Peyer's patch (tissue), 4 donors: ENCODE measurements around the gene CABP7. TPM values are rescaled to one million over a fixed set of nuclear protein-coding genes. Genes with fewer than 3 reads are reported as not detected.

ENCODE experiments used
- DNase-seq, 3 donors: peaks; one replicate each; pipeline ENCODE4 v3.0.0-alpha.2; 2017 to 2019
- H3K27ac ChIP-seq, 4 donors: fragments of 200-600 bp; sonication (generic); one replicate each; pipeline ENCODE4 v1.5.1; 2016 to 2019
- H3K27me3 ChIP-seq, 2 donors: fragments of 200-600 bp; sonication (generic); one replicate each; pipeline ENCODE4 v1.5.1; 2019
- H3K36me3 ChIP-seq, 3 donors: fragments of 200-600 bp; sonication (generic); one replicate each; pipeline ENCODE4 v1.5.1; 2016 to 2019
- H3K4me1 ChIP-seq, 4 donors: fragments of 200-600 bp; sonication (generic); one replicate each; pipeline ENCODE4 v1.5.1; 2016 to 2019
- H3K4me3 ChIP-seq, 4 donors: fragments of 200-600 bp; sonication (generic); 1 replicate in 3 of 4; 2 replicates in 1 of 4; pipeline ENCODE4 v1.5.1; 2016 to 2019; ENCODE audit warnings: mild to moderate bottlenecking in 1 of 4
- H3K9me3 ChIP-seq, 4 donors: fragments of 200-600 bp; sonication (generic); one replicate each; pipeline ENCODE4 v1.5.1; 2016 to 2019; ENCODE audit warnings: mild to moderate bottlenecking in 1 of 4
- POLR2A ChIP-seq, 2 donors: fragments of 450-650 bp; IDR thresholded peaks; one replicate each; pipeline ENCODE4 v1.5.1; 2017; ENCODE audit warnings: antibody characterized with exemption in 2 of 2, mild to moderate bottlenecking in 2 of 2, moderate library complexity in 2 of 2
- total RNA-seq, 4 donors: library from RNA; depleted of rRNA; stranded (reverse); fragments of >200 nt; gene quantifications; one replicate each; pipeline ENCODE4 v1.1.0, GENCODE V29; 2016
- TF ChIP-seq, protein P1 (sequence below), 6 experiments: fragments of 450-650 bp in 4 of 6; fragments of 200-600 bp in 2 of 6; sonication (generic) in 1 of 6; IDR thresholded peaks; one replicate each; pipeline ENCODE4 v1.5.1; 2017 to 2019; ENCODE audit warnings: antibody characterized with exemption in 6 of 6, mild to moderate bottlenecking in 3 of 6, moderate library complexity in 1 of 6

CABP7 gene
- total RNA-seq, 4 donors from 2014 or later: 1.6 to 5.8 (median 2.9) TPM

GRCh38 chr22:29715240-29715639 is 4.6 kb upstream of the CABP7 start:
- no peak for DNase-seq
- H3K27me3 ChIP-seq: peaks cover 0 to 5% of the 10 kb centered on the region in 2 donors
- no peak for TF ChIP-seq POLR2A (IDR thresholded peaks at IDR 0.05)
- TF ChIP-seq, protein P1, sequence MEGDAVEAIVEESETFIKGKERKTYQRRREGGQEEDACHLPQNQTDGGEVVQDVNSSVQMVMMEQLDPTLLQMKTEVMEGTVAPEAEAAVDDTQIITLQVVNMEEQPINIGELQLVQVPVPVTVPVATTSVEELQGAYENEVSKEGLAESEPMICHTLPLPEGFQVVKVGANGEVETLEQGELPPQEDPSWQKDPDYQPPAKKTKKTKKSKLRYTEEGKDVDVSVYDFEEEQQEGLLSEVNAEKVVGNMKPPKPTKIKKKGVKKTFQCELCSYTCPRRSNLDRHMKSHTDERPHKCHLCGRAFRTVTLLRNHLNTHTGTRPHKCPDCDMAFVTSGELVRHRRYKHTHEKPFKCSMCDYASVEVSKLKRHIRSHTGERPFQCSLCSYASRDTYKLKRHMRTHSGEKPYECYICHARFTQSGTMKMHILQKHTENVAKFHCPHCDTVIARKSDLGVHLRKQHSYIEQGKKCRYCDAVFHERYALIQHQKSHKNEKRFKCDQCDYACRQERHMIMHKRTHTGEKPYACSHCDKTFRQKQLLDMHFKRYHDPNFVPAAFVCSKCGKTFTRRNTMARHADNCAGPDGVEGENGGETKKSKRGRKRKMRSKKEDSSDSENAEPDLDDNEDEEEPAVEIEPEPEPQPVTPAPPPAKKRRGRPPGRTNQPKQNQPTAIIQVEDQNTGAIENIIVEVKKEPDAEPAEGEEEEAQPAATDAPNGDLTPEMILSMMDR (IDR thresholded peaks at IDR 0.05): no peak
- H3K4me1 ChIP-seq: peaks cover 0 to 6% (median under 1%) of the 10 kb centered on the region in 4 donors
- H3K36me3 ChIP-seq: no peaks in the 10 kb centered on the region
- no peaks in the 10 kb centered on the region for H3K9me3 ChIP-seq
- no peak overlapping the region for H3K27ac ChIP-seq
- no peak overlapping the region for H3K4me3 ChIP-seq

- H3K27ac ChIP-seq: no peak overlapping the region
- DNase-seq: no peak
- TF ChIP-seq, protein P1 (IDR thresholded peaks at IDR 0.05): no peak
- no peak for TF ChIP-seq POLR2A (IDR thresholded peaks at IDR 0.05)
- peaks cover 0 to 10% of the 10 kb centered on the region in 2 donors for H3K27me3 ChIP-seq
- no peaks in the 10 kb centered on the region for H3K9me3 ChIP-seq
- peaks cover 0 to 11% (median 3%) of the 10 kb centered on the region in 4 donors for H3K4me1 ChIP-seq
- no peaks in the 10 kb centered on the region for H3K36me3 ChIP-seq
- no peak overlapping the region for H3K4me3 ChIP-seq
Measured at GRCh38 chr22:29715705-29716104, 4.1 kb upstream of the CABP7 start.

DNA sequence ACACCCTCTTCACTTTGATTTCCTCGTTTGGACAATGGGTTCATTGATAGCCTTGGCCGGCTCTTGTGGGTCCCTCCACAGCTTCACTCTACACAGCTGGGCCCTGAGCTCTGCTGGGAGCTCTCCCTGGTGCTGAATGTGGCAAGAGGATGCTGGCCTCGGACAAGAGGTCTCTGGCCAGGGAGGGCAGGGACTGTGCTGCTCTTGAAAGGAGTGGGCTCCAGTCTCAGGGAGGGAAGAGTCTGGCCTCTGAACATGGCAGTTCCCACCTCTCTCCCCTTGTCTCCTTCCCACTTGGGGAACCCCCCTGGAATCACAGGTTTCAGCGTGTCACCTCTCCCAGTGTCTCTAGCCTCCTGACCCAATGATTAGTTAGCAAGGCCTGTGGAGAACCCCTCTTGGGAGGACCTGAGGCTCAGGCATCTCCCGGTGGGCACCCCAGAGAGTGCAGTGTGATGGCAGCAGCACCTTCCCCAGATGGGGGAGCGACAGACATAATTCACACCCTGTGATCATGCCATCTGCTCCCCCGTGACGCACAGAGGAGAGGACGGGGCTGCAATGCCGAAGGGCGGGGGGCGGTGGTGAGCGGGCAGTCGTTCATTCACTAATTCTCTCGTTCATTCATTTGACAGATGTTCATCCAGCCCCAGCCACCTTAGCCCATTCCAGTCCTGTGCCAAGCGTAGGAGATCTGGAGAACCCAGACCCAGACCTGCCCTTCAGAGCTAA is 2.8 kb upstream of the CABP7 start:
- no peaks in the 10 kb centered on the region for H3K36me3 ChIP-seq
- H3K9me3 ChIP-seq: no peaks in the 10 kb centered on the region
- peaks cover 0 to 12% (median 5%) of the 10 kb centered on the region in 4 donors for H3K4me1 ChIP-seq
- H3K27me3 ChIP-seq: peaks cover 0 to 16% of the 10 kb centered on the region in 2 donors
- TF ChIP-seq, protein P1 (IDR thresholded peaks at IDR 0.05): no peak
- no peak for TF ChIP-seq POLR2A (IDR thresholded peaks at IDR 0.05)
- no peak overlapping the region for H3K4me3 ChIP-seq
- no peak overlapping the region for H3K27ac ChIP-seq
- DNase-seq: peak in 1 of 3 donors; percentile 58

DNA sequence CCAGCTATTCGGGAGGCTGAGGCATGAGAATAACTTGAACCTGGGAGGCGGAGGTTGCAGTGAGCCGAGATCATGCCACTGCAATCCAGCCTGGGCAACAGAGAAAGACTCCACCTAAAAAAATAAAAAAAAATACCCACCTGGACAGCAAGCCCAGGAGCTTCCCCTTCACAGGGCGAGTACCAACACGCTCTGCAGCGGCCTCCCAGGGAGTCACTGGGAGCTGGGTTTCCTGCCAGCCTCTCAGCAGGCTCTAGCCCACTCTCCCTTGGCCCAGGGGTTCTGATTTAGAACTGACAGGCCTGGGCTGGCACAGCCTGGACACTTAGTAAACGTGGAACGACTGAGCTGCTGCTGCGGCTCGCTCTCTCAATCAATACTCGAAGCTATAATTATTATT is 2.0 kb upstream of the CABP7 start:
- no peaks in the 10 kb centered on the region for H3K9me3 ChIP-seq
- TF ChIP-seq, protein P1 (IDR thresholded peaks at IDR 0.05): no peak
- no peak for TF ChIP-seq POLR2A (IDR thresholded peaks at IDR 0.05)
- H3K27ac ChIP-seq: no peak overlapping the region
- peaks cover 0 to 16% of the 10 kb centered on the region in 2 donors for H3K27me3 ChIP-seq
- H3K4me3 ChIP-seq: no peak overlapping the region
- H3K4me1 ChIP-seq: peaks cover 0 to 12% (median 5%) of the 10 kb centered on the region in 4 donors
- H3K36me3 ChIP-seq: no peaks in the 10 kb centered on the region
- no peak for DNase-seq

DNA sequence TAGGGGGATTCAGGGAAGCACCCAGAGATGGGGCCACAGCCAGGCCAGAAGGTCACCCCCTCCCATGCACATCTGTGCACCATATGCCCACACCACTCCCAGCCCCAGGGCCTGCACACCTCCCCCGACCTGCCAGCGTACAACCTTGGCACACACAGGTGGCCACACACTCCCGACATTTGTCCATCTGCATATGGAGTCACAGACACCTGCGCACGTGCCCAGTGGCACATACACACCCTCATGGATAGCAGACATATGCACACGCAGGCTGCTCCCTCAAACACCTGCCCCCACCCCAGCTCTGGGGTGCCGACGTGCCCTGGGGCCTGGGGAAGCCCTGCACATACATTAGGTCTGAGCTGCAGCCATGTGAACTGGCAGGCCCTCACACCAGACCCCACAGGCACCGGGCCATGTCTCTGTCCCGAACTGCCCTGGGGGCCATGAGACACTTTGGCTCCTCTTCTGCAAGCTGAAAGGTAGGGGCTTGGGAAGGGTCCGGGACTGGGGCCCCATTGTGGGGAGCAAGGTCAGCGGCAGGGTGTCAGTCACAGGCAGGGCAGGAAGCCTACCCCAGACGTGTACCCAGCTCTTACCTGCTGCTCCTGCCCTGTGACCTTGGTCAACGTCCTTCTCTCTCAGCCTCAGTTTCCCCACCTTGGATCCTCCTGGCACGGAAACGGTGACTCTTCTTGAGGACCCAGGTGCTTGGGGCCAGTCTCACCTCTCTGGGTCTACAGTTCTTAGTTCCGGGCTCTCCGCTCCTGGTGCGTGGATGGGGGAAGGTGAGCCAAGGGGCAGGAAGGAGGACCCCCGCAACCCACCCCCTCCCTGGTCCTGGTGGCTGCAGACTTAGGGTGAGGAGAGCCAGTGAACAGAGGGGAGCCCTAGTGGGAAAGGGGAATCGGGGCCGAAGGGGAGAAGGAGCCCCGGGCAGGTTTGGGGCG is 579 bp upstream of the CABP7 start:
- Histone ChIP-seq H3K9me3 (no peaks in the 10 kb centered on the region), H3K27me3 (peaks cover 0 to 16% of the 10 kb centered on the region in 2 donors), H3K36me3 (no peaks in the 10 kb centered on the region), H3K4me1 (peaks cover 0 to 12% (median 5%) of the 10 kb centered on the region in 4 donors), H3K4me3 (peak overlapping the region in 3 of 4 donors; percentile 14 to 24 (median 14)), H3K27ac (no peak overlapping the region)
- TF ChIP-seq, protein P1 (IDR thresholded peaks at IDR 0.05): no peak
- TF ChIP-seq POLR2A (IDR thresholded peaks at IDR 0.05): no peak
- no peak for DNase-seq
